HepG2 (cell line): Measurements from ENCODE around the gene PREX1. TPM values are rescaled to one million over a fixed set of nuclear protein-coding genes. Genes with fewer than 3 reads are reported as not detected.

Experiments
- ATAC-seq: fragments of 200-7000 bp; cut with Tn5 transposase; 3 replicates; pipeline ENCODE4 v1.9.1; 2020; ENCODE audit warnings: mild to moderate bottlenecking, moderate library complexity
- BruUV-seq: library from RNA; stranded (reverse); fragments of 400-500 nt; replicated peaks from 2 replicates; lab custom pipeline; 2021; lab: Mats Ljungman, UMichigan
- CTCF ChIA-PET: fragments of 300-600 bp; formaldehyde crosslinking; extraction: SDS; loops from one replicate; lab custom pipeline; 2021; ENCODE audit warnings: low total read pairs, inconsistent platforms, low intra/inter-chr PET ratio; lab: Yijun Ruan, JAX
- POLR2A ChIA-PET: fragments of 350-600 bp; sonication (Branson Sonifier 250); formaldehyde crosslinking; loops from one replicate; lab custom pipeline; 2020; ENCODE audit warnings: antibody characterized with exemption, inconsistent platforms; lab: Yijun Ruan, JAX
- DNase-seq: peaks from one replicate; pipeline ENCODE4 v3.0.0-alpha.2; 2015; ENCODE audit warnings: low spot score
- FAIRE-seq: peaks from 3 replicates; lab custom pipeline; 2011; peaks lifted over from hg19 to GRCh38; lab: Jason Lieb, UNC
- H2AFZ ChIP-seq: one replicate; pipeline ENCODE4 v1.6.1; 2011; ENCODE audit warnings: low read length, inconsistent platforms
- H3K27ac ChIP-seq: fragments of 300-600 bp; 3 replicates; pipeline ENCODE4 v1.8.0; 2011; ENCODE audit warnings: mixed run types, mild to moderate bottlenecking, mixed read lengths, low read length, inconsistent platforms; ENCODE audit not compliant: insufficient read depth; ENCODE audit errors: extremely low read length
- H3K27me3 ChIP-seq, 2 experiments: fragments of 200-600 bp in 1 of 2; 2 replicates in 1 of 2; 3 replicates in 1 of 2; pipeline versions ENCODE4 v1.6.0 to v1.8.0; 2011; ENCODE audit warnings: low read length in 2 of 2, mild to moderate bottlenecking in 2 of 2, moderate library complexity in 2 of 2, inconsistent platforms in 1 of 2; ENCODE audit not compliant: insufficient read depth in 2 of 2, control insufficient read depth in 1 of 2
- H3K36me3 ChIP-seq, 2 experiments: fragments of 200-600 bp in 1 of 2; replicated peaks in 1 of 2; 2 replicates in 1 of 2; 3 replicates in 1 of 2; pipeline versions ENCODE4 v1.5.1 to v1.8.0; 2011; ENCODE audit warnings: low read length in 2 of 2, inconsistent platforms in 1 of 2; ENCODE audit not compliant: insufficient read depth in 2 of 2, control insufficient read depth in 1 of 2
- H3K4me1 ChIP-seq: 2 replicates; pipeline ENCODE4 v1.5.1; 2012; ENCODE audit warnings: low read length, inconsistent platforms; ENCODE audit not compliant: insufficient read depth
- H3K4me2 ChIP-seq: 2 replicates; pipeline ENCODE4 v1.6.0; 2011; ENCODE audit warnings: low read depth, low read length, inconsistent platforms
- H3K4me3 ChIP-seq, 3 experiments: fragments of 200-600 bp in 1 of 3; sonication (generic), shearing (Covaris generic) in 1 of 3; replicated peaks in 1 of 3; 2 replicates each; pipeline ENCODE4 v1.5.1; 2011 to 2016; ENCODE audit warnings: low read length in 3 of 3, inconsistent platforms in 2 of 3, low read depth in 2 of 3, mild to moderate bottlenecking in 2 of 3, control low read depth in 1 of 3, mixed read lengths in 1 of 3; ENCODE audit not compliant: insufficient read depth in 1 of 3
- H3K79me2 ChIP-seq: one replicate; pipeline ENCODE4 v1.6.1; 2011; ENCODE audit warnings: low read length, inconsistent platforms; ENCODE audit not compliant: insufficient read depth
- H3K9ac ChIP-seq: 2 replicates; pipeline ENCODE4 v1.6.0; 2011; ENCODE audit warnings: mild to moderate bottlenecking, low read depth, low read length, inconsistent platforms; ENCODE audit not compliant: insufficient read depth
- H3K9me3 ChIP-seq: 2 replicates; pipeline ENCODE4 v1.5.1; 2012; ENCODE audit warnings: mild to moderate bottlenecking, low read length
- H4K20me1 ChIP-seq: 2 replicates; pipeline ENCODE4 v1.6.0; 2011; ENCODE audit warnings: inconsistent platforms, mild to moderate bottlenecking, low read length, moderate library complexity; ENCODE audit not compliant: insufficient read depth
- DR1 ChIP-seq: sonication (generic); formaldehyde crosslinking; IDR thresholded peaks from 2 replicates; pipeline ENCODE4 v1.8.0; 2021; ENCODE audit warnings: mild to moderate bottlenecking, missing genetic modification reagents, inconsistent platforms
- ETV6 ChIP-seq: sonication (generic); formaldehyde crosslinking; conservative IDR thresholded peaks from 2 replicates; pipeline ENCODE4 v1.4.0; 2020; ENCODE audit warnings: missing genetic modification reagents
- MXI1 ChIP-seq: IDR thresholded peaks from 3 replicates; pipeline ENCODE4 v1.6.1; 2012; ENCODE audit warnings: low read depth, low read length, inconsistent platforms, borderline replicate concordance
- PATZ1 ChIP-seq: sonication (generic); formaldehyde crosslinking; IDR thresholded peaks from 2 replicates; pipeline ENCODE4 v1.4.0; 2020; ENCODE audit warnings: missing genetic modification reagents
- SAFB2 ChIP-seq: sonication (generic); formaldehyde crosslinking; IDR thresholded peaks from 2 replicates; pipeline ENCODE4 v1.5.1; 2020; ENCODE audit warnings: missing genetic modification reagents, low read depth, mild to moderate bottlenecking, borderline replicate concordance
- SRY ChIP-seq: sonication (generic); formaldehyde crosslinking; IDR thresholded peaks from 2 replicates; pipeline ENCODE4 v1.8.0; 2022; ENCODE audit warnings: mild to moderate bottlenecking, missing genetic modification reagents
- ZNF30 ChIP-seq: sonication (generic); formaldehyde crosslinking; IDR thresholded peaks from 2 replicates; pipeline ENCODE4 v1.5.0; 2020; ENCODE audit warnings: mild to moderate bottlenecking, missing genetic modification reagents
- ZNF761 ChIP-seq: sonication (generic); formaldehyde crosslinking; conservative IDR thresholded peaks from 2 replicates; pipeline ENCODE4 v1.4.0; 2020; ENCODE audit warnings: mild to moderate bottlenecking, missing genetic modification reagents
- ZNF788 ChIP-seq: sonication (generic); formaldehyde crosslinking; IDR thresholded peaks from 2 replicates; pipeline ENCODE4 v1.5.0; 2020; ENCODE audit warnings: mild to moderate bottlenecking, missing genetic modification reagents, borderline replicate concordance
- ZNF891 ChIP-seq: sonication (generic); formaldehyde crosslinking; IDR thresholded peaks from 2 replicates; pipeline ENCODE4 v1.5.0; 2020; ENCODE audit warnings: mild to moderate bottlenecking, missing genetic modification reagents
- WGBS: methylation state at CpG from one replicate; pipeline ENCODE4 v1.1.6; 2017; ENCODE audit warnings: low lambda C conversion rate; 5-methylcytosine and 5-hydroxymethylcytosine counted together
- in situ Hi-C: cut with HindIII; loops from 2 replicates; pipeline ENCODE4 v1.10.0; 2017; ENCODE audit warnings: low pct_unique_long_range_greater_than_20kb; ENCODE audit not compliant: extremely low pct_ligation_motif_present
- intact Hi-C: fragments of 100-400 bp; cut with micrococcal nuclease; formaldehyde crosslinking; loops from one replicate; pipeline ENCODE4 v1.10.0; 2022; ENCODE audit not compliant: unreplicated experiment
- polyA plus RNA-seq, 8 experiments: library from polyadenylated mRNA; depleted of rRNA in 3 of 8; stranded (reverse) in 7 of 8; unstranded in 1 of 8; fragments of >200 nt; fragmentation: Illumina TruSeq in 4 of 8; extraction: Trizol in 4 of 8; gene quantifications; 2 replicates each; pipeline versions ENCODE4 v1.2.1 to v1.2.3, GENCODE V29; 2011 to 2016; ENCODE audit warnings: low read depth in 4 of 8, missing spikeins in 1 of 8, mixed read lengths in 1 of 8; ENCODE audit not compliant: insufficient read depth in 1 of 8
- total RNA-seq, 5 experiments: library from RNA; depleted of rRNA; stranded (reverse); fragments of >200 nt; fragmentation: Illumina TruSeq; extraction: Trizol; gene quantifications; 2 replicates each; pipeline ENCODE4 v1.2.3, GENCODE V29; 2016; ENCODE audit warnings: low read depth in 1 of 5
- TF ChIP-seq, protein P1 (sequence below): sonication (generic); formaldehyde crosslinking; IDR thresholded peaks from 2 replicates; pipeline ENCODE4 v1.4.0; 2020; ENCODE audit warnings: missing genetic modification reagents, mild to moderate bottlenecking, borderline replicate concordance
- TF ChIP-seq, protein P2 (sequence below): sonication (generic); formaldehyde crosslinking; IDR thresholded peaks from 2 replicates; pipeline ENCODE4 v1.5.1; 2020; ENCODE audit warnings: mild to moderate bottlenecking, moderate library complexity, missing genetic modification reagents
- TF ChIP-seq, protein P3 (sequence below): sonication (generic); formaldehyde crosslinking; IDR thresholded peaks from 2 replicates; pipeline ENCODE4 v1.4.0; 2020; ENCODE audit warnings: mild to moderate bottlenecking, missing genetic modification reagents

The PREX1 gene
- total and polyA plus RNA-seq, 2 of the 13 experiments (the other 11 are each of a cell fraction or from before 2014, with no cell fraction given): 0.02 to 0.04 TPM

DNA sequence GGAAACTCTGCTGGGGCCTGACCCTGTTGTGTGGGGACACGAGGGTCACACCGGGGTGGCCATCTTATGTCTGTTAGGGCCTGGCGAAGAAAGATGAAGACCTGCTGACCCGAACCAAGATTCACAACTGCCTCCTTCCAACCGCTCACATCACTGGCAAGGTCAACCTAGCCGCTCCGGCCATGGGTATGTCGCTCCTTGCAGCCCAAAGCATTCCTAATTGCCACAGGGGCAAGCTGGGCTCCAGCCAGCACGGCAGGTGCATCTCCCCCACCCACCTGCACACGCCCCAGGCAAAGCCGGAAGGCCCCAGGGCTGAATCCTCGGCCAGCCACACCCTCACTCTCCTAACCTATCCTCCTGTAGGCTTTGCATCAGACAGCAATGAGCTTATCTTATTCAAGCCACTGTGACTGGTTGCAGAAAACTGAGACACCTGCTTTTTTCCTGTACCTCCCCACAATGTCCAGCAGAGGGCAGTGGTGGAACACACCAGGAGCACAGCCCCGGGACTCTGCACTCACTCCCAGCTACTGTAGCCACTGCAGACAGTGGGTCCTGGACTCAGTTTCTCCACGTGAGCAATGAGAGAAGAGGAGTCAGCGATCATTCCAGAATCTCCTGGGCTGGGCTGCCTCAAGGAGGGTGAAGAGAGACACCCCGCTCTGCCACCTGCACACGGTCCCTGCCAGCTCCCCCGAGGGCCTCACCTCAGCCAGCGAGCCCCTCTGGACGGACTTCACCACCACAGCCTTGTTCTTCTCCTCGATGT is 170.2 kb downstream of the PREX1 start (continued):
- TF ChIP-seq, protein P1, sequence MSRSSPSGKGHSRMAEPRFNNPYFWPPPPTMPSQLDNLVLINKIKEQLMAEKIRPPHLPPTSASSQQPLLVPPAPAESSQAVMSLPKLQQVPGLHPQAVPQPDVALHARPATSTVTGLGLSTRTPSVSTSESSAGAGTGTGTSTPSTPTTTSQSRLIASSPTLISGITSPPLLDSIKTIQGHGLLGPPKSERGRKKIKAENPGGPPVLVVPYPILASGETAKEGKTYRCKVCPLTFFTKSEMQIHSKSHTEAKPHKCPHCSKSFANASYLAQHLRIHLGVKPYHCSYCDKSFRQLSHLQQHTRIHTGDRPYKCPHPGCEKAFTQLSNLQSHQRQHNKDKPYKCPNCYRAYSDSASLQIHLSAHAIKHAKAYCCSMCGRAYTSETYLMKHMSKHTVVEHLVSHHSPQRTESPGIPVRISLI (CRISPR knock-in tag): peak; percentile 39; the same call in 1 of the 2 replicates
- TF ChIP-seq ZNF788 (0 out of 2 replicates have a peak, but pooled peaks have one; percentile 14), ZNF30 (CRISPR knock-in tag) (no peak), SRY (CRISPR knock-in tag) (peak; percentile 68; the same call in 1 of the 2 replicates), ZNF761 (no peak), MXI1 (peak; percentile 43; the same call in 1 of the 3 replicates), ZNF891 (CRISPR knock-in tag) (peak; percentile 69)

GRCh38 chr20:48656661-48657211 is 171.1 kb downstream of the PREX1 start:
- FAIRE-seq (peak; percentile 58), ATAC-seq (peak; percentile 93), DNase-seq (peak; percentile 66)
- WGBS: 14% methylated on average over 14 of the region's 15 CpGs
- no peak overlapping the region for H3K4me2 ChIP-seq
- H4K20me1 ChIP-seq: peaks cover 3% of the 10 kb centered on the region; the same call in 1 of the 2 replicates
- in situ Hi-C loops (loop anchor here (5.0 kb wide), 2 partner anchors 66 to 251 kb away; no protein-coding TSS in a partner anchor), intact Hi-C loops (loop anchor here (1.0 kb wide), 2 partner anchors 67 to 249 kb away; no protein-coding TSS in a partner anchor)
- peaks cover 7% of the 10 kb centered on the region; the same call in 1 of the 2 replicates for H3K9me3 ChIP-seq
- no peak overlapping the region for H3K27ac ChIP-seq
- no peak overlapping the region for H3K9ac ChIP-seq
- no peaks in the 10 kb centered on the region for H3K36me3 ChIP-seq
- no TSS peak for BruUV-seq
- peaks cover 0 to 29% of the 10 kb centered on the region in 2 experiments; a peak in 2 of 5 replicates for H3K27me3 ChIP-seq
- POLR2A ChIA-PET: interaction anchor here (0.9 kb wide), 1 partner anchor 562 kb away, joined by 3 read pairs; the partner anchor contains the start of gene DDX27
- no peaks in the 10 kb centered on the region for H3K4me1 ChIP-seq
- CTCF ChIA-PET: interaction anchor here (1.4 to 4.8 kb wide), 3 partner anchors 67 to 251 kb away, joined by 3 to 173 read pairs (median 29); no protein-coding TSS in a partner anchor
- H2AFZ ChIP-seq: no peak overlapping the region
- H3K4me3 ChIP-seq: no peak overlapping the region
- H3K79me2 ChIP-seq: no peaks in the 10 kb centered on the region
- TF ChIP-seq ETV6 (CRISPR knock-in tag) (peak; percentile 36; the same call in 1 of the 2 replicates), PATZ1 (CRISPR knock-in tag) (peak; percentile 74), SAFB2 (CRISPR knock-in tag) (no peak), DR1 (CRISPR knock-in tag) (no peak)
- TF ChIP-seq, protein P2, sequence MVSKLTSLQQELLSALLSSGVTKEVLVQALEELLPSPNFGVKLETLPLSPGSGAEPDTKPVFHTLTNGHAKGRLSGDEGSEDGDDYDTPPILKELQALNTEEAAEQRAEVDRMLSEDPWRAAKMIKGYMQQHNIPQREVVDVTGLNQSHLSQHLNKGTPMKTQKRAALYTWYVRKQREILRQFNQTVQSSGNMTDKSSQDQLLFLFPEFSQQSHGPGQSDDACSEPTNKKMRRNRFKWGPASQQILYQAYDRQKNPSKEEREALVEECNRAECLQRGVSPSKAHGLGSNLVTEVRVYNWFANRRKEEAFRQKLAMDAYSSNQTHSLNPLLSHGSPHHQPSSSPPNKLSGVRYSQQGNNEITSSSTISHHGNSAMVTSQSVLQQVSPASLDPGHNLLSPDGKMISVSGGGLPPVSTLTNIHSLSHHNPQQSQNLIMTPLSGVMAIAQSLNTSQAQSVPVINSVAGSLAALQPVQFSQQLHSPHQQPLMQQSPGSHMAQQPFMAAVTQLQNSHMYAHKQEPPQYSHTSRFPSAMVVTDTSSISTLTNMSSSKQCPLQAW: no peak
- TF ChIP-seq, protein P3, sequence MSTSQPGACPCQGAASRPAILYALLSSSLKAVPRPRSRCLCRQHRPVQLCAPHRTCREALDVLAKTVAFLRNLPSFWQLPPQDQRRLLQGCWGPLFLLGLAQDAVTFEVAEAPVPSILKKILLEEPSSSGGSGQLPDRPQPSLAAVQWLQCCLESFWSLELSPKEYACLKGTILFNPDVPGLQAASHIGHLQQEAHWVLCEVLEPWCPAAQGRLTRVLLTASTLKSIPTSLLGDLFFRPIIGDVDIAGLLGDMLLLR (CRISPR knock-in tag): 0 out of 2 replicates have a peak, but pooled peaks have one; percentile 20
